ENCODE data around the gene DAAM2.

DAAM2 gene

GRCh38 chr6:39887692-39888450, 95.7 kb downstream of the DAAM2 start:
- DNase-seq, result peak in 12 of 14 donors; percentile 31 to 86 (median 67)

DNA sequence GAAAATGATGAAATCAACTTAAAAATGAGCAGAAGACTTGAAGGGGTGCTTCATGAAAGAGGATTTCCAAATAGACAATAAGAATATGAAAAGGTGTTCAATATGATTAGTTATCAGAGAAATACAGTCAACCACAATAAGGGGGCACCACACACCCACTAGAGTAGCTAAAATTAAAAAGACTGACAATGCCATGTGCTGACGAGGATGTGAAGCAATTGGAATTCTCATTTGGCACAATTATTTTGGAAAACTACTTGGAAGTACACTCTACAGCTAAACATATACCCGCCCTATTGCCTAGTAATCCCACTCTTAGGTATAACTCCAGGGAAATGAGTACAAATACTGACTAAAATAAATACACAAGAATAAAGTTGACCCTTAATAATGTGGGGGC, 97.1 kb downstream of the DAAM2 start:
- DNase-seq, result no peak

- DNase-seq, result no peak
Observed at GRCh38 chr6:39891353-39891752, 99.2 kb downstream of the DAAM2 start.

DNA sequence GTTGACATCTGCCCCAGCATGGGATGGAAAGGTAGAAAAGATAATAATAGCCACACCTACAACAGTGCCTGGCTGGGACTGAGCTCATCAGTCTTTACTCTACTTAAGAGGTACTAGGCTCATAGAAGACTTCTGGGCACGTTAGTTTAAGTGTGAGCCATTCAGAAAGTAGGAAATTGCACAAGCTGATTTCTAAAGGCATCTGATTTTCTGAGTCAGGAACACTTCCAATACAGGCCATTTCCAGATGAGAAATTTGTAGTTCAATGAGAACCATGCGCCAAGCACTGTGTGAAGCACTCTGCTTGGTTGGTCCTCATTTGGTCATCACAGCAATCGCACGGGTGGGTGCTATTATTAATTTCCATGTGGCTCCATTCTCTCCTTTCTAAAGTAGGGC, 99.8 kb downstream of the DAAM2 start:
- no peak for DNase-seq

DNA sequence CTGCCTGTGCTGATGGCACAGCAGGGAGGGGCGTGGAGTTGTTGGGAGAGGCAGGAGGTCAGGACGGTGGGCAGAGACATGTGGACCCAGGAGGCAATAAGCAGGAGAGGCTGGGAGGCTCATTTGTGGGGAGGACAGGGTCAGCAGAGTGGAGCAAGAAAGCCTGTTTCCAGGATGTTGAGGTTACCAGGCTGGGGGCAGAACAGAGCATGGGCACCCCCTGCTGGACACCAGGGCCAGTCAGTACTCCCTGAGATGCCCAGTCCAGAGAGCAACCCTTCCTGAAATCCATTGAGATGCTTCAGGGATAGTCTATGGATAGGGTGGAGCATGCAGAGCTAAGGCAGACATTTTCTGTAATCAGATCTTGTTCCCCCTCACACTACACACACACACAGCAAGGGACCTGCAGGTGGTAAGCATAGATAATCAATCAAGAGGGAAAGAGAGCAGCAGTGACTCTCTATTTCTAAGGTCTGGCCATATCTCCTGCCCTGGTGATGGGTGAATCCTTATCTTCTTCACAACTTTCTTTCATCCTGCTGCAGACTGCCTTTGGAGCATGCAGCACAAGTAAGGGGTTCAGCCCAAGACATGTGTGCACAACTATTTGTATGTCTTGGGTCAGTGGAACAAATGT, 100.4 kb downstream of the DAAM2 start:
- DNase-seq, result peak in 10 of 14 donors; percentile 13 to 62 (median 30)

GRCh38 chr6:39893286-39893685, 101.1 kb downstream of the DAAM2 start:
- DNase-seq, result no peak

DNA sequence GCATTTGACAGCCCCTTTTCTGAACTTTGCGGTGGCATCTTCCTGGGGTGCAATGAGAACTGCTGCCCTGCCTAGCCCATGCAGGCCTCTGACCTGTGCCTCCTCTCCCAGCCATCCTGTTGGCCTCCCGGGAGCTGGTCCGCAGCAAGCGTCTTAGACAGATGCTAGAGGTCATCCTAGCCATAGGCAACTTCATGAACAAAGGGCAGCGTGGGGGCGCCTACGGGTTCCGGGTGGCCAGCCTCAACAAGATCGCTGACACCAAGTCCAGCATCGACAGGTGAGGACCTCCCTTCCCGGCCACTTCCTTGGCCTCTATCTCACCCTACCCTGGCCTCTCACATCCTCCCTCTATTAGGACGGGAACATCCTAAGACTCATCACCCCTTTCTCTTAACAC, 104.5 kb downstream of the DAAM2 start:
- DNase-seq, result no peak

GRCh38 chr6:39897698-39898097, 105.5 kb downstream of the DAAM2 start:
- DNase-seq, result no peak

DNA sequence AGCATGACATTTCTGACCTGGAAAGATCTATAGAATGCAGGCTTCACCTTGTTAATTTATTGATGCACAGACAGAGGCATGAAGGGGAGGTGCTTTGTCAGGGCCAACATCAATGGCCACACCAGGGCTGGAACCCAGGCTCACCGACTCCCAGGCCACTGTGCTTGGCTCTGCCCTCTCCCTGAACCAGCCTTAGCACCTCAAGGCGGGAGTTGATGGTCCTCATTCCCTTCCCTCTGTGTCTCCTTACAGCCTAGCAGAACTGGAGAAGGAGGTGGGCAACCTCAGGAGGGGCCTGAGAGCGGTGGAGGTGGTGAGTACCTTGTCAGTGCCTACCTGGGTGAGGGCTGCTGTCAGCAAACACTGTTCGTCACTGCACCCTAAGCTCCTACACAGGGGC, 106.4 kb downstream of the DAAM2 start:
- no peak for DNase-seq

GRCh38 chr6:39899554-39900295, 107.5 kb downstream of the DAAM2 start:
- no peak for DNase-seq

- DNase-seq, result no peak
Observed at GRCh38 chr6:39901116-39901655, 109.0 kb downstream of the DAAM2 start.

DNA sequence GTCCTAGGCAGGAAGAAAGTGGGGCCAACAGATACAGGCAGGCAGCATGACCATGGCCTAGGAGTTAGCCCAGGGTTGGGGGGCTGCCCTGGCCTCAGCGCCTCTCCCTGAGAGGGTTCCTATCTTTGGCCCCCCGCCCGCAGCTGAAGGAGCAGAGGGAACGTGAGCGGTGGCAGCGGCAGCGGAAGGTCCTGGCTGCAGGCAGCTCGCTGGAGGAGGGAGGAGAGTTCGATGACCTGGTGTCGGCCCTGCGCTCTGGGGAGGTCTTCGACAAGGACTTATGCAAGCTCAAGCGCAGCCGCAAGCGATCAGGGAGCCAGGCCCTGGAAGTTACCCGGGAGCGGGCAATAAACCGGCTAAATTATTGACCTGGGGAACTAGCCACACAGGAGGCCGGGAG, 109.5 kb downstream of the DAAM2 start:
- no peak for DNase-seq

- DNase-seq, result no peak
Observed at GRCh38 chr6:39902136-39902535, 110.0 kb downstream of the DAAM2 start.

- no peak for DNase-seq
Observed at GRCh38 chr6:39902786-39903465, 110.8 kb downstream of the DAAM2 start.

DNA sequence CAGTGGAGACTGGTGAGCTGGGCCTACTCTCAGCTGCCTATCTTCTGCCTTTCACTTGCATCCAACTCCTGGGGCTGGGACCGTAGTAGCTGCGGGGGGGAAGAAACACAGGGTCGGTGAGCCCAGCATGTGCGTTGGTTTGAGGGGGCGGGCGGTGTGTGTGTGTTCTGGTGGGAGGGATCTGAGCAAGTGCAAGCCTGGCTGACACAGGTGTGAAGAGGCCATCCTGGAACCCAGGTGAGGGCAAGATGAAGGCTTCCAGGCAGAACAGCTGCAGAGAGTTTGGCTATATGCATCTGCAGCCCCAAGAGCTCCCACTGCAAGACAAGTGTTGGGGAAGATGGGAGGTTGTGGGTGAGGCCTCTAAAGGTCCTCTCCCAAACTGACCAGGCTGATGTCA, 111.5 kb downstream of the DAAM2 start:
- DNase-seq, result no peak

DNA sequence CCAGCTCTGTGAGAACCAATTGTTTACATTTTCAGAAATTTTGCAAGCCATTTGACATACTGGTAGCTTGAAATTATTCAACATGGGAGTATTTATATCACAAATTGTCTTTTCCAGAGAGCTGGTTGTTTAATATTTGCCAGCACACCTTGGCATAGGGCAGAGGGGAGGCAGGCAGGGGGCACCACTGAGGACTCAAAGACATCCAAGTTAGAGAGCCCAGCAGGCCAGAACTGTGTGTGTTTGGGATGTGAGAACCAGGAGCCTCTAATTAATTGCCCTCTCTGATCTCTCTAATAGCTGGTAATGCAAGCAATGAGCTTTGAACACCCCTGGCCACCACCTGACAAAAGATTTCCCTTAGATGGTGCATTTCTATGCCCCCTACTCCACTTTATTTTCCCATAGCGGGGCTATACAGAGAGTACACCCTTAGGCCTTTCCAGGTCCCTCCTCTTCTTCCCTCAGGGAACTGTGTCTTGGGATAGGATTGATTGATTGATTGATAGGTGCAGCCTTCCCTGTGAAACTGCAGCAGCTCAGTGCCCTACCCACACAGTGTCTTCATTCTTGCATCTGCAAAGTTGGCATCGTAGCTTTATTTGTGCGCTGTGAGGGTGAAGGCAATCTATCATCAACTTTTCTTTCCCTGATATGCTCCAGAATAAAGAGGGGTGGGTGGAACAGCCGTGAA, 112.9 kb downstream of the DAAM2 start:
- no peak for DNase-seq

- DNase-seq, result no peak
Observed at GRCh38 chr6:39905640-39905975, 113.4 kb downstream of the DAAM2 start.

- no peak for DNase-seq
Observed at GRCh38 chr6:39906318-39906761, 114.2 kb downstream of the DAAM2 start.

GRCh38 chr6:39907871-39908575, 115.8 kb downstream of the DAAM2 start:
- DNase-seq, result no peak

- no peak for DNase-seq
Observed at GRCh38 chr6:39908838-39909583, 116.8 kb downstream of the DAAM2 start.

DNA sequence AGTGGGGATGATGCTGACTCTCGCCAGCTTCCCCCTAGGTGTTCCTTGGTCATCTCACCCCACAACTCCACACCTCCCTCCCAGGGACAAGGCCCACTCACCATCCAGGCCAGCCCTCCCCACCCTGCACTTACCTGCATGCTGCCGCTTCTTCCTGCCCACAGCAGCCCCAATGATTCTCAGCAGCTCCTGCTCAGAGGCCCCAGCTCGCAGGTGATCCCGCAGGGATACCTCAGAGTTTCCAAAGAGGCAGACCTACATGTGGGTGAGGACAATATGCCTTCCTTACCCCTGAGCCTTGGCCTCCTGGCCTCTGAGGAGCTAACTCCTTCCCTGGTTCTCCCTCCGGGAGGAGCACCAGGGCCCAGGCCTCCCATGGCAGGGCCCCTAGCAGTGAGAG, 117.5 kb downstream of the DAAM2 start:
- DNase-seq, result no peak
